NCI-H146 (cell line): Measurements from ENCODE around the gene LRBA.

Experiments
- DNase-seq: peaks from one replicate; lab custom pipeline; 2025; lab: John Stamatoyannopoulos, UW

The LRBA gene

DNA sequence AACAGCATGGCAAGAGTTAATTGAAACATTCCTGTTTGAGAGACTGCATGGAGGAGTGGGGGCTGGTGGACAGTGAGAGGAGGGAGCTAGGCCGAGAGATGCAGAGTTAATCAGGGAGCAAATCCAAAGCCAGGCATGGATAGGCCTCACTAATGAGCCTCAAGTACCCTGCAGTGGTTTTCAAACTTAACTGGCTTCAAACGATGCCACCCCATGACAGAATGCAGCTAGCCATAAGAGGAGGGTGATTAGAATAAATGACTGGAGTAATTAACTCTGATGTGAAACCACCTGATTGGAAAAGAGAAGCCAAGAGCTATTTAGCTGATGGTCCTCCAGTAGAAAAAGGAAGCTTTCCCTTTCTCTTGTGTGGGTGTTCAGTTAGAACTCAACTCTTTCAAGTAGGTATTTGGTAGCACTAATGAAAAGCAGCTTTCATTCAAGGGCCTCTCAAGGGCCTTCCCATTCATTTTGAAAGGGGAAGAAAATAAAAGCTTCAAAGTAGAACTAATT is 648.5 kb downstream of the LRBA start:
- DNase-seq: peak; percentile 37

DNA sequence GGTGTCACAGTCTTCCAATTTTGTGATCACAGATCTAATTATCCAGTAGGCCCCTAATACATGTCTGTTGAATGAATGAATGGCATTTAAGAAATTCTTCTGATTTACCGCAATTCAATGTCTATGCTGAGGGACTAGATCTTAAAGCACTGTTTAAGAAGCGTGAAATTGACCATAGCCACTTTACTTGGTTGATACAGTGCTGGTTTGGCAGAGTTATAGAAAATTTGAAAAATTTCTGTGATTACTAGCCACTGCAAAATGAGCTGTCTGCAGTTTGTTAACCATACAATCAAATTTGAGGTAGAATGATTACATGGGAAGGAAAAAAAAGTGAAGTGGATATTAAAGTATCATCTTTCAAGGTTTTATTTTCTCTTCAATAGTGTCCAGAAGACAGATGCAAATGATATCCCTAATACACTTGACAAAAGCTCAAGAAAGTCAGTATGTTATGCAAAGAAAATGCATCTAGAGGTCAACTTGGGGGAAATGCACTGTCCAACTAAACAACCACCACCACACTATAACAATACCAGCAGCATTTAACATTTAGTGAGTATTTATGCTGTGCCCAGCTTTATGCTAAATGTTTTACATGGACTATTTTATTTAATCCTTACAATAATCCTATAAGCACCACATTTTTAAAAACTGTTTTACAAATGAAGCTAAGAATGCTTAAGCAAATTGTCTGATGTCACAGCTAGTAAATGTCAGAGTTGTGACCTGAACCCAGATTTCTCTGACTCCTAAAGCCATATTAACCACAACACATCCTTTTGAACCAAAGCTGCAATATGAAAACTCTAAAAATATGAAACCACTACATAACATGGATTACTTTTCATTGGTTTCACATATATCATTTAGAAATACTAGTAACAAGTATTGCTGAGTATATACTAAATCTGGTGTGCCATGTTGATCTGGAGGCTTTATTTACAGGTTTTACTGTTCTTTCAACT is 651.1 kb downstream of the LRBA start:
- DNase-seq: no peak

GRCh38 chr4:150358691-150359090 is 656.4 kb downstream of the LRBA start:
- DNase-seq: no peak

GRCh38 chr4:150357829-150358228 is 657.3 kb downstream of the LRBA start:
- DNase-seq: no peak

GRCh38 chr4:150355858-150356455 is 659.1 kb downstream of the LRBA start:
- DNase-seq: no peak

DNA sequence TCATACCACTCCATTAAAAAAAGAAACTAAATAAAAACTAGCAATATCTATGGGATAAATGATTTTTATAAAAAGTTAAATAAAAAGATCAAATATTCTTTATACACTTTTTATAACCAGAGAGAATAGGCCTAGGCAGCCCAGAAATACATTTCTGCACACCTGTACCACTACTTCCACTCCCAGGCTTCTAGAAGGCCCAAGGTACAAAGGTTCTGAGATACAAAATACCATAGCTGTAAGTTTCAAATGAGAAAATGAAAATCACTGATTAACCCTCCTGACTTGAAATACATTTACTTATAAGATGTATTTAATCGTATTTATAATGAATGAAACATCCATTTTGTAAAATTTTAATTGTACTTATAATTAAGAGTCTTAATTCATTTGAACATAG is 659.7 kb downstream of the LRBA start:
- no peak for DNase-seq

DNA sequence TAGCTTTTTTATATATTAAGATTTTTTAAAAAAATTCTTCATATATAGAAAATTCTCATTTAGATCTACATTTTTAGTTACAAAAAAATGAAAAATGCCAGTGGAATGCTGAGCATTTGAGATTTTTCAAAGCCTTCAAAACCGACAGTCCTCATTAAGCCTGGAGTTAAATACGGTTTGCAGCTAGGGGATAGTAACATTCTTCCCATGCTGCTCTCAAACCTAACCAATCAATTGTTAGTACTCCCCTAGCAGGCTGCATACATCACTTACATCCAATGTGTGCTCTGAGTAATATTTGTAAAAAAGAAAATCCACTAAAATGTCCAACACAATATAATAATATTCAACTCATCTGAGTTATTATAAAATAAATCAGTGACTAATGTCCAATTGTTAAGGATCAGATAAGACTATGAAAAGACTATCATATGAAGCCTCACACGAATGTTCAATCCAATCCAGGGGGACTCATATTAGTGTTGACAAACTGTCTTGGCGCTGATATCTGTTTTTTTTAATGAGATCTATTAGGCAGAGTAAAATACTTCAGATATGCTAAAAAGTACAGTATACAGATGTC is 660.8 kb downstream of the LRBA start:
- DNase-seq: no peak

GRCh38 chr4:150348079-150348478 is 667.0 kb downstream of the LRBA start:
- no peak for DNase-seq

GRCh38 chr4:150345207-150345744 is 669.8 kb downstream of the LRBA start:
- DNase-seq: no peak

DNA sequence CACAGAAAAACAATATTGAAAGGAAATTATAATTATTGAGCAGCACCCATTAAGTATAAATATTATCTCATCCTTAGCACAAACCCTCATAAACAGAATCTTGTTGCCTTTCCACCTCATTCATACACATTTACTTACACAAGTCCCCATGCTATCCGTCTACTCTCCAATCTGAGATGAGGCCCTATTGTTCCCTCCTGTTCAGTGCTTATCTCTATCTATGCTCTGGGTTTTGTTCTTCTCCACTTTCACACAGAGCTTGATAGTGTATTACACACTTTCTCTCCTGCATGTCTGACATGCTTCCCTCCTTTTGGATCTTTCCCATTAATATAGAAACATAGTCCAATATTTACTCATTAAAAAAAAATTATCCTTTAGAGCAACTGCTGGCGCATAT is 671.3 kb downstream of the LRBA start:
- no peak for DNase-seq

DNA sequence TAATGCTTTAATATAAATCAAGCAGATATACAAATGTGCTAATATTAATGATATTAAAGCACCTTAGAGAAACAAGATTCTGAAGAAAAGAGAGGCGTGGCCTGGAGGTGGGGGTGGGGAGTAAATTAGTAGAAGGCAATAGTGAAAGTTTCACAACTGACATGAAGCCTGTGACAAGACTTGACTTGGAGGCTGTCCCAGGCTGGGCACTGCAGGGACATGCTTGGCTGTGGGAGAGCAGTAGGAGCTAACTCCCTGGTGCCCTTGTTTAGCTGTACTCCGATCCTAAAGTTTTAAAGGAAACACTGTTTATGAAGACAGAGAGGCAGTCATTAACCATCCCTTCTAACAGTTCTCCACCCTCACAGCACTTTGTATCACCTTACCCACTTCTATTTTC is 672.1 kb downstream of the LRBA start:
- no peak for DNase-seq

DNA sequence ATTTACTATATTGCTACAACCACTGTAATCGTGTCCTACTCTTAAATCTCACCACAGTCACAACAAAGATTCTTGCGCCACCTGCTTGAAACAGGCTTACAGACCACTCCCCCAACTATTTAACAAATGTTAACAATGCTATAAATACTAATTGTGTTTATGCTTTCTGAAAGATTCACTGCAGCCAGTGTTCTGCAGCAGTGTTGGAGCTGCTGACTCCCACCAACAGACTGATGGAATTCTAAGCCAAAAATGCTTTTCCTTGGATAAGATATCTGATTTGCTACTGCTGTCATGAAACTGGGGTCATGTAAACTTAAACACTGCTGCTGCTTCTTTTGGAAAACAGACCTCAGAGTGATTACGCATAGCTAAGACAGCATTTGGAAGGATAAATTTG is 677.4 kb downstream of the LRBA start:
- no peak for DNase-seq

DNA sequence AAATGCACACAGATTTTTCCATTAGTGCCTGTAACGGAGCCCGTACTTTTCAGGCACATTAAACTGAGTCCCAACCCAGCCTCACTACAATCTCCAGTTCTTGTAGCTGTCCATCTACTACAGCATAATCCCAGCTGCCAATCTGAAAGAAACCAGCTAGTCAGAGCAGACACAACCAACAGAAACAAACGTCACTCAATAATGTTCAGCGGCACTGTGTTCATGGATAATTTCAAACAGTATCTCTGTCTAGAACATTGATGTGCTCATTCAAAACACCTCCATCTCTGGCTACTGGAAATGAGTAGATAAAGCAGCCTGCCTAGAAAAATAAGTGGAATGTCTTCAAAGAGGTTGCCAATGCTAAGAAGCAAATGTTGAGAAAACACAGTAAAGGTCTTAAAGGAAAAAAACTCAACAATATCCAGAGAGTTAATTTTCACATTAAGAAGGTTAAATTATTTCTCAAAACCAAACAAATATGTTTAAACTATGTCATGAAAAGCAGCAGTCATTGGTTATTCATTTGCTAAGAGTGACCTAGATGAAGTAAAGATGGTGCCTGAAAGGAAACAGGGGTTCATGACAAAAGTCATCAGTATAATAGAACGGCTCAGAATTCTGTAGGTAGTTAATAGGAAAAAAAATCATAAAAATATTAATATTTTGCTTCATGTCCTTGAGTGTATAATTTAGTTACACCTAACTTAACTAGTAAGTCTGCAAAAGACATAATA is 678.2 kb downstream of the LRBA start:
- no peak for DNase-seq

GRCh38 chr4:150332961-150333360 is 682.1 kb downstream of the LRBA start:
- no peak for DNase-seq

DNA sequence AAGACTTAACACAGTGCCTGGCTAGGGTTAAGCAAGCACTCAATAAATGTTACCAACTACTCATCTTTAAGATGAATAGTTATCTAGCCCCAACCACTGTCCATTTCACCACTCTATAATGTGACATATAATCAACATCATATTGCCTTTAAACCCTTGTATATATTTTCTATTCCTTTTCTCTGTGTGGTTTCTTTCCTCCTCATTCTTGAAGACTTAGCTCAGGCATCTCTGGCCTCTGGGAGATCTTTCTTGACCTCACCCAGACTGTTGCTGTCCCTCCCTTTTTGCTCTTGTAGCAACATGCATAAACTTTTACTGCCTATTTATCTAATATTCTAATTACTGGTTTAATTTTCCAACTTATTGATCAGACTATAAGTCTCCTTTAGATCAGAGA is 683.0 kb downstream of the LRBA start:
- no peak for DNase-seq

- DNase-seq: no peak
Observed at GRCh38 chr4:150329373-150329772, 685.7 kb downstream of the LRBA start.

GRCh38 chr4:150328496-150328895 is 686.6 kb downstream of the LRBA start:
- no peak for DNase-seq

- no peak for DNase-seq
Observed at GRCh38 chr4:150327262-150327780, 687.8 kb downstream of the LRBA start.

DNA sequence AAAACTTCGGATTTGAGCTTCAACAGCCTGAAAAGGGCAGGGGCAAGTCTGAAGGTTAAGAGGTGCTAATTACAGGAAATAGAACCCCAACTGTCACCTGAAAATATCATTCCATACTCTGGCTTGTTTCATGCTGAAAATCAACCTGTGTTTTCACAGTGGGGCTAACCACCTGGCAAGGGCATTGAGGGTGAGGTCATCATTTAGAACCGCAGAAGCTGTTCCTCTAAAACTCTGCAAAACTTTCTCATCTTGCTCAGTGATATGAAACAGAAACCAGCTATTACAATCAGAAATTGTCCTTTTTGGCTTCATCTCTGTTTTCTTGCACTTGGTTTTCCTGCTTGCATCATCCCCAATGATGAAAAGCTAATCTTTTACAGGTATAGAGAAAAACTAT is 689.2 kb downstream of the LRBA start:
- no peak for DNase-seq

- DNase-seq: no peak
Observed at GRCh38 chr4:150323406-150324325, 691.4 kb downstream of the LRBA start.

- peak; percentile 75 for DNase-seq
Observed at GRCh38 chr4:150322646-150323045, 692.4 kb downstream of the LRBA start.
